ENCODE measurements around the gene OTOS.

DNA sequence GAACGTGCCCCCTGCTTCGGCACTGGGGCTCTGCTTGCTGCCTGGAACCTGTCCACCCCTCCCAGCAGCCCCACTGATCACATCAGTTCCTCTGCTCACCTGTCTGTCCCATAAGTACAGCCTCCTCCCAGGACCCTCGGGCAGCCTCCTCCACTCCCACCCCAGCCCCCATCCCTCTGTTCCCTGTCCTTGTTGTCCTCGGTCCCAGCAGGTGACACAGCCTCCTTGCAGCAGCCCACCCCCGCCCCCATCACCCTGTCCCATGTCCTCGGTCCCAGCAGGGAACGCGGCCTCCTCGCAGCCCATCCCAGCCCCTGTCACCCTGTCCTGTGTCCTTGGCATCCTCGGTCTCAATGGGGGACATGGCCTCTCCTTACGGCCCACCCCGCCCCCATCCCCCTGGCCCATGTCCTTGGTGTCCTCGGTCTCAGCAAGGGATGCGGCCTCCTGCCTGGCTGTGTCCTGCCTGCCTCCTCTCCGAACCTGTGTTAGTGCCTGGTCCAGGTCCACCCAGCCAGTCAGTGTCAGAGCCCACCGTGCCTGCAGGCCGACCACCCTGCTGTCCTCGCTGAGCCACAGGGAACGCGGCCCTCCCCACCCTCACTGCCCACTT is 4.3 kb upstream of the OTOS start:
- TF ChIP-seq, protein P1, sequence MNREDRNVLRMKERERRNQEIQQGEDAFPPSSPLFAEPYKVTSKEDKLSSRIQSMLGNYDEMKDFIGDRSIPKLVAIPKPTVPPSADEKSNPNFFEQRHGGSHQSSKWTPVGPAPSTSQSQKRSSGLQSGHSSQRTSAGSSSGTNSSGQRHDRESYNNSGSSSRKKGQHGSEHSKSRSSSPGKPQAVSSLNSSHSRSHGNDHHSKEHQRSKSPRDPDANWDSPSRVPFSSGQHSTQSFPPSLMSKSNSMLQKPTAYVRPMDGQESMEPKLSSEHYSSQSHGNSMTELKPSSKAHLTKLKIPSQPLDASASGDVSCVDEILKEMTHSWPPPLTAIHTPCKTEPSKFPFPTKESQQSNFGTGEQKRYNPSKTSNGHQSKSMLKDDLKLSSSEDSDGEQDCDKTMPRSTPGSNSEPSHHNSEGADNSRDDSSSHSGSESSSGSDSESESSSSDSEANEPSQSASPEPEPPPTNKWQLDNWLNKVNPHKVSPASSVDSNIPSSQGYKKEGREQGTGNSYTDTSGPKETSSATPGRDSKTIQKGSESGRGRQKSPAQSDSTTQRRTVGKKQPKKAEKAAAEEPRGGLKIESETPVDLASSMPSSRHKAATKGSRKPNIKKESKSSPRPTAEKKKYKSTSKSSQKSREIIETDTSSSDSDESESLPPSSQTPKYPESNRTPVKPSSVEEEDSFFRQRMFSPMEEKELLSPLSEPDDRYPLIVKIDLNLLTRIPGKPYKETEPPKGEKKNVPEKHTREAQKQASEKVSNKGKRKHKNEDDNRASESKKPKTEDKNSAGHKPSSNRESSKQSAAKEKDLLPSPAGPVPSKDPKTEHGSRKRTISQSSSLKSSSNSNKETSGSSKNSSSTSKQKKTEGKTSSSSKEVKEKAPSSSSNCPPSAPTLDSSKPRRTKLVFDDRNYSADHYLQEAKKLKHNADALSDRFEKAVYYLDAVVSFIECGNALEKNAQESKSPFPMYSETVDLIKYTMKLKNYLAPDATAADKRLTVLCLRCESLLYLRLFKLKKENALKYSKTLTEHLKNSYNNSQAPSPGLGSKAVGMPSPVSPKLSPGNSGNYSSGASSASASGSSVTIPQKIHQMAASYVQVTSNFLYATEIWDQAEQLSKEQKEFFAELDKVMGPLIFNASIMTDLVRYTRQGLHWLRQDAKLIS (CRISPR knock-in tag; IDR thresholded peaks at IDR 0.05): no peak
- TF ChIP-seq, protein P2, sequence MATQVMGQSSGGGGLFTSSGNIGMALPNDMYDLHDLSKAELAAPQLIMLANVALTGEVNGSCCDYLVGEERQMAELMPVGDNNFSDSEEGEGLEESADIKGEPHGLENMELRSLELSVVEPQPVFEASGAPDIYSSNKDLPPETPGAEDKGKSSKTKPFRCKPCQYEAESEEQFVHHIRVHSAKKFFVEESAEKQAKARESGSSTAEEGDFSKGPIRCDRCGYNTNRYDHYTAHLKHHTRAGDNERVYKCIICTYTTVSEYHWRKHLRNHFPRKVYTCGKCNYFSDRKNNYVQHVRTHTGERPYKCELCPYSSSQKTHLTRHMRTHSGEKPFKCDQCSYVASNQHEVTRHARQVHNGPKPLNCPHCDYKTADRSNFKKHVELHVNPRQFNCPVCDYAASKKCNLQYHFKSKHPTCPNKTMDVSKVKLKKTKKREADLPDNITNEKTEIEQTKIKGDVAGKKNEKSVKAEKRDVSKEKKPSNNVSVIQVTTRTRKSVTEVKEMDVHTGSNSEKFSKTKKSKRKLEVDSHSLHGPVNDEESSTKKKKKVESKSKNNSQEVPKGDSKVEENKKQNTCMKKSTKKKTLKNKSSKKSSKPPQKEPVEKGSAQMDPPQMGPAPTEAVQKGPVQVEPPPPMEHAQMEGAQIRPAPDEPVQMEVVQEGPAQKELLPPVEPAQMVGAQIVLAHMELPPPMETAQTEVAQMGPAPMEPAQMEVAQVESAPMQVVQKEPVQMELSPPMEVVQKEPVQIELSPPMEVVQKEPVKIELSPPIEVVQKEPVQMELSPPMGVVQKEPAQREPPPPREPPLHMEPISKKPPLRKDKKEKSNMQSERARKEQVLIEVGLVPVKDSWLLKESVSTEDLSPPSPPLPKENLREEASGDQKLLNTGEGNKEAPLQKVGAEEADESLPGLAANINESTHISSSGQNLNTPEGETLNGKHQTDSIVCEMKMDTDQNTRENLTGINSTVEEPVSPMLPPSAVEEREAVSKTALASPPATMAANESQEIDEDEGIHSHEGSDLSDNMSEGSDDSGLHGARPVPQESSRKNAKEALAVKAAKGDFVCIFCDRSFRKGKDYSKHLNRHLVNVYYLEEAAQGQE (IDR thresholded peaks at IDR 0.05; ENCODE audit: borderline replicate concordance): no peak
- TF ChIP-seq, protein P2 (CRISPR knock-in tag; IDR thresholded peaks at IDR 0.05; ENCODE audit: low read depth): no peak
- TF ChIP-seq, protein P3, sequence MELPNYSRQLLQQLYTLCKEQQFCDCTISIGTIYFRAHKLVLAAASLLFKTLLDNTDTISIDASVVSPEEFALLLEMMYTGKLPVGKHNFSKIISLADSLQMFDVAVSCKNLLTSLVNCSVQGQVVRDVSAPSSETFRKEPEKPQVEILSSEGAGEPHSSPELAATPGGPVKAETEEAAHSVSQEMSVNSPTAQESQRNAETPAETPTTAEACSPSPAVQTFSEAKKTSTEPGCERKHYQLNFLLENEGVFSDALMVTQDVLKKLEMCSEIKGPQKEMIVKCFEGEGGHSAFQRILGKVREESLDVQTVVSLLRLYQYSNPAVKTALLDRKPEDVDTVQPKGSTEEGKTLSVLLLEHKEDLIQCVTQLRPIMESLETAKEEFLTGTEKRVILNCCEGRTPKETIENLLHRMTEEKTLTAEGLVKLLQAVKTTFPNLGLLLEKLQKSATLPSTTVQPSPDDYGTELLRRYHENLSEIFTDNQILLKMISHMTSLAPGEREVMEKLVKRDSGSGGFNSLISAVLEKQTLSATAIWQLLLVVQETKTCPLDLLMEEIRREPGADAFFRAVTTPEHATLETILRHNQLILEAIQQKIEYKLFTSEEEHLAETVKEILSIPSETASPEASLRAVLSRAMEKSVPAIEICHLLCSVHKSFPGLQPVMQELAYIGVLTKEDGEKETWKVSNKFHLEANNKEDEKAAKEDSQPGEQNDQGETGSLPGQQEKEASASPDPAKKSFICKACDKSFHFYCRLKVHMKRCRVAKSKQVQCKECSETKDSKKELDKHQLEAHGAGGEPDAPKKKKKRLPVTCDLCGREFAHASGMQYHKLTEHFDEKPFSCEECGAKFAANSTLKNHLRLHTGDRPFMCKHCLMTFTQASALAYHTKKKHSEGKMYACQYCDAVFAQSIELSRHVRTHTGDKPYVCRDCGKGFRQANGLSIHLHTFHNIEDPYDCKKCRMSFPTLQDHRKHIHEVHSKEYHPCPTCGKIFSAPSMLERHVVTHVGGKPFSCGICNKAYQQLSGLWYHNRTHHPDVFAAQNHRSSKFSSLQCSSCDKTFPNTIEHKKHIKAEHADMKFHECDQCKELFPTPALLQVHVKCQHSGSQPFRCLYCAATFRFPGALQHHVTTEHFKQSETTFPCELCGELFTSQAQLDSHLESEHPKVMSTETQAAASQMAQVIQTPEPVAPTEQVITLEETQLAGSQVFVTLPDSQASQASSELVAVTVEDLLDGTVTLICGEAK (IDR thresholded peaks at IDR 0.05): no peak
- TF ChIP-seq, protein P3 (CRISPR knock-in tag; IDR thresholded peaks at IDR 0.05): no peak
- TF ChIP-seq RAD21 (CRISPR knock-in tag; conservative IDR thresholded peaks at IDR 0.05 in 1 of 2, IDR thresholded peaks at IDR 0.05 in 1 of 2): no peak
